Pancreas (tissue), 10 donors: ENCODE measurements around the gene LRP1B. TPM values are rescaled to one million over a fixed set of nuclear protein-coding genes. Genes with fewer than 3 reads are reported as not detected.

Source experiments
- ATAC-seq, 4 donors: fragments of 200-7000 bp; cut with Tn5 transposase; one replicate each; pipeline versions ENCODE4 v1.8.0 to v1.9.1; 2020; ENCODE audit warnings: mild to moderate bottlenecking in 4 of 4, moderate library complexity in 4 of 4
- DNase-seq, 6 donors: peaks; one replicate each; pipeline ENCODE4 v3.0.0-alpha.2; 2020
- FAIRE-seq: peaks from 2 replicates; lab custom pipeline; 2012; peaks lifted over from hg19 to GRCh38; lab: Jason Lieb, UNC
- H3K27ac ChIP-seq, 4 donors: fragments of 200-600 bp; sonication (generic); 1 replicate in 3 of 4; 2 replicates in 1 of 4; pipeline versions ENCODE4 v1.5.0 to v1.8.0; 2020
- H3K27me3 ChIP-seq, 4 donors: fragments of 200-600 bp; one replicate each; pipeline ENCODE4 v1.8.0; 2021
- H3K36me3 ChIP-seq, 3 donors: fragments of 200-600 bp; sonication (generic) in 1 of 3; one replicate each; pipeline versions ENCODE4 v1.5.0 to v1.8.0; 2020 to 2021
- H3K4me1 ChIP-seq, 3 donors: fragments of 200-600 bp; one replicate each; pipeline ENCODE4 v1.8.0; 2021
- H3K4me3 ChIP-seq, 4 donors: fragments of 200-600 bp; sonication (generic) in 2 of 4; one replicate each; pipeline versions ENCODE4 v1.5.0 to v1.8.0; 2020 to 2021
- H3K9me3 ChIP-seq, 4 donors: fragments of 200-600 bp; one replicate each; pipeline ENCODE4 v1.8.0; 2021
- WGBS, 2 donors: extraction: QIAGEN DNeasy Blood & Tissue Kit; methylation state at CpG; one replicate each; pipeline ENCODE4 v1.1.7; 2013; 5-methylcytosine and 5-hydroxymethylcytosine counted together
- intact Hi-C, 3 donors: fragments of 100-400 bp; cut with DNase I; formaldehyde crosslinking; loops; one replicate each; pipeline versions ENCODE4 v1.11.1 to v1.14.2; 2022
- polyA plus RNA-seq, 2 donors: library from polyadenylated mRNA; stranded (reverse); fragments of 200-250 nt; gene quantifications; one replicate each; pipeline ENCODE4 v1.2.3, GENCODE V29; 2013
- total RNA-seq, 6 donors: library from RNA; stranded (reverse); fragmentation: NEBNext Ultra II Directional in 4 of 6; extraction: Animal tissue kit (Norgen Biotek cat#: 25700) in 4 of 6; gene quantifications; one replicate each; pipeline versions ENCODE4 v1.2.1 to v1.2.4, GENCODE V29; 2021 to 2023
- TF ChIP-seq, protein P1 (sequence below), 4 donors: fragments of 200-600 bp; sonication (generic) in 3 of 4; IDR thresholded peaks; one replicate each; pipeline versions ENCODE4 v1.5.0 to v1.8.0; 2021; ENCODE audit warnings: antibody characterized with exemption in 4 of 4
- donor health status: healthy with polysubstance abuse.
- donor health status: DM: no; HTN: no; CAD: no; lungs with moderate emphysema.
- donor health status: DM: no; HTN: no; CAD: no.
- donor health status: control.
- donor health status: control.
- donor health status: Bipolar disorder and iron deficiency.
- donor health status: DM: yes; HTN: yes; CAD: no.
- donor health status: DM: no; HTN: no; CAD: no.
- donor health status: DM: no; HTN: no; CAD: no.
- donor health status: DM: yes; HTN: yes; CAD: no.

The LRP1B gene
- total and polyA plus RNA-seq, 8 donors, result 0.06 to 0.55 (median 0.25) TPM

DNA sequence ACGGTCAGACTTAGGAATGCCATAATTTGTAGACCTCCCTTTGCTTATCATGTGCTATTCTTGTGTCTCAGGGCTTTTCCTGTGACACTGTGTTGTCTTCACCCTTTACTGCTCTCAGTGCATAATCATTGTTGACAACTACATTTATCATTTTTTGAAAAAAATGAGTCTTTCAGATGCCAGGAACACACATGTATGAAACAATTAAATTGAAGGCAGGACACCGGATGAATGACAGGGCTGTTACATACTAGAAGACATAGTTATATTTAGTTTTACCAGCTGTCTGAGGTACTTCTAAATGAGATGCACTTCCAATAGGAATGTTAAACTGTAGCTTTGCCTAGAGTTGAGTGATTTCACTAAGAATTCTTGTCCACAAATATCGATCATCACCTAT lies 243.5 kb downstream of the LRP1B start:
- FAIRE-seq, result no peak
- intact Hi-C loops, result no loop called here
- 80 to 84% methylated on average over 3 of the region's 3 CpGs for WGBS, 2 donors
- Histone ChIP-seq H3K9me3 (no peaks in the 10 kb centered on the region), H3K4me3 (no peak overlapping the region), H3K36me3 (no peaks in the 10 kb centered on the region), H3K27ac (no peak overlapping the region), H3K4me1 (no peaks in the 10 kb centered on the region), H3K27me3 (no peaks in the 10 kb centered on the region)
- TF ChIP-seq, protein P1, sequence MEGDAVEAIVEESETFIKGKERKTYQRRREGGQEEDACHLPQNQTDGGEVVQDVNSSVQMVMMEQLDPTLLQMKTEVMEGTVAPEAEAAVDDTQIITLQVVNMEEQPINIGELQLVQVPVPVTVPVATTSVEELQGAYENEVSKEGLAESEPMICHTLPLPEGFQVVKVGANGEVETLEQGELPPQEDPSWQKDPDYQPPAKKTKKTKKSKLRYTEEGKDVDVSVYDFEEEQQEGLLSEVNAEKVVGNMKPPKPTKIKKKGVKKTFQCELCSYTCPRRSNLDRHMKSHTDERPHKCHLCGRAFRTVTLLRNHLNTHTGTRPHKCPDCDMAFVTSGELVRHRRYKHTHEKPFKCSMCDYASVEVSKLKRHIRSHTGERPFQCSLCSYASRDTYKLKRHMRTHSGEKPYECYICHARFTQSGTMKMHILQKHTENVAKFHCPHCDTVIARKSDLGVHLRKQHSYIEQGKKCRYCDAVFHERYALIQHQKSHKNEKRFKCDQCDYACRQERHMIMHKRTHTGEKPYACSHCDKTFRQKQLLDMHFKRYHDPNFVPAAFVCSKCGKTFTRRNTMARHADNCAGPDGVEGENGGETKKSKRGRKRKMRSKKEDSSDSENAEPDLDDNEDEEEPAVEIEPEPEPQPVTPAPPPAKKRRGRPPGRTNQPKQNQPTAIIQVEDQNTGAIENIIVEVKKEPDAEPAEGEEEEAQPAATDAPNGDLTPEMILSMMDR (IDR thresholded peaks at IDR 0.05), result no peak
- ATAC-seq, result no peak
- DNase-seq, result no peak

DNA sequence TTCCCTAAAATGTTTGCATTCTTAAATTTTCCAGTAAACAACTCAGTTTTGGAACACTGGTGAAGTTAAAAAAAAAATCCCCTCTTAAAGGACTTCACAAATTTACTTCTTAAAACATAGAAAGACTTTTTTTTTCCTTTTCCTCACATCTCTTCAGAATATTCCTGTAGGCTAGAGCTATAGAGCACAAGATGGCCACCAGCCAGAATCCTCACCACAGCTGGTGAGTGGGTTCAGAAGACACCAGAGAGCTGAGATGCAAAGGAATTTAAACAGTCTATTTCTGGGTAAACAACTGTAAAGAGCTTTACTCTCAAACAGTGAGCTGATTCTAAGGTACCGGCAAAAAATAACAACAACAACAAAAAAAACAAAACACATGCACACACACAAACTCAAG lies 252.8 kb downstream of the LRP1B start:
- H3K4me1 ChIP-seq, result no peaks in the 10 kb centered on the region
- no peak overlapping the region for H3K4me3 ChIP-seq
- H3K9me3 ChIP-seq, result no peaks in the 10 kb centered on the region
- H3K36me3 ChIP-seq, result no peaks in the 10 kb centered on the region
- H3K27ac ChIP-seq, result no peak overlapping the region
- 92 to 97% methylated on average over 1 of the region's 1 CpG for WGBS, 2 donors
- intact Hi-C loops, result no loop called here
- FAIRE-seq (no peak), ATAC-seq (no peak), DNase-seq (no peak)
- no peaks in the 10 kb centered on the region for H3K27me3 ChIP-seq
- TF ChIP-seq, protein P1 (IDR thresholded peaks at IDR 0.05), result no peak

DNA sequence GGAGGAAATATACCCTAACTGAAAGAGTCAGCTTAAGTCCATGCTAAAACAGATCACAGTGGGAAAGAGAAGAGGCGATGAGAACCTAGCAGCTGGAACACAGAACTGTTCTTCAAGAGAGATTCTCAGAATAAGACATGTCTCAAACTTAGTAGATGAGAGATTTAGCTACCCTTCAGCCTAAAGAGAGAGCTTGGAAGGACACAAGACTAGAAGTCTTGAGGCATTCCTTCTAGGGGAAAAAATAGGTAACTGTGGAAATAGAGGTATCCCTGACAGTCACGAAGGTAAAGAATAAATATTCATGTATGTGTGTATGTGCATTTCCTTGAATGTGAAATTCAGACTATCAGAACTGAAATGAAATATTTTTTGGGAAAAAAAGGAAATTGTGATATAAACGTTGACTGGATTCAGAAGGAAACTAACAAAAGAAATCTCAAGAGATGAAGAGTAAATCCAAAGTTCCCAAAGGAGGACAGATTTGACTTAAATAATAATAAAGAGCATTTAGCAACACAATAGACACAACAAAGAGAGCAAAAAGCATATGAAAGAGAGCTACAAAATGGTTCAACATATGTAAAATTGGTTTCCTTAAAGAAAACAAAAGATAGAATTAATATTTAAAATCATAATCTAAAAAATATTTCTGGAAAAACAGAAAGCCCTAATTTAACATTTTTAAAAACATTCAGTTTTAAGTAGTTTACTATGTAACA lies 258.7 kb downstream of the LRP1B start:
- 48 to 53% methylated on average over 3 of the region's 3 CpGs for WGBS, 2 donors
- ATAC-seq (no peak), DNase-seq (no peak), FAIRE-seq (no peak)
- H3K4me1 ChIP-seq, result no peaks in the 10 kb centered on the region
- TF ChIP-seq, protein P1 (IDR thresholded peaks at IDR 0.05), result no peak
- no peaks in the 10 kb centered on the region for H3K36me3 ChIP-seq
- H3K4me3 ChIP-seq, result no peak overlapping the region
- intact Hi-C loops, result no loop called here
- H3K9me3 ChIP-seq, result no peaks in the 10 kb centered on the region
- H3K27me3 ChIP-seq, result no peaks in the 10 kb centered on the region
- H3K27ac ChIP-seq, result no peak overlapping the region

DNA sequence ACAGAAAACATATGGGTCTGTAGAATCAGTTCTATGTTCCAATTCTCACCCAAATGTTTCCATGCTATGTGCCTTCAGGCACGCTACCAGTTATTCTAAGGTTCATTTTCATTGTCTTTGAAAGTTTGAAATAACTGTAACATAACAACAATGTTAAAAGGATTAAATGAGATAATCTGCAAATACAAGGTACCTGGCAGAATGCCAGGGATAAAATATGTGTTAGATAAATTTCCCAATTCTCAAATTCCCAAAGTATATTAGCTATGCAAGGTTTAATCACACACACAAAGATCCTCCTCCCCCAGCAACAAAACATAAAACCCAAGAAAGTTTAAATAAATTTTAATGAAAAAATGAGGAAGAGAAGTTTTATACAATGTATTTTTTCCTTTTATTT lies 261.2 kb downstream of the LRP1B start:
- no peaks in the 10 kb centered on the region for H3K36me3 ChIP-seq
- no peaks in the 10 kb centered on the region for H3K27me3 ChIP-seq
- H3K9me3 ChIP-seq, result no peaks in the 10 kb centered on the region
- H3K27ac ChIP-seq, result no peak overlapping the region
- no peak for FAIRE-seq
- intact Hi-C loops, result no loop called here
- no peak overlapping the region for H3K4me3 ChIP-seq
- TF ChIP-seq, protein P1 (IDR thresholded peaks at IDR 0.05), result no peak
- WGBS, 2 donors, result 95% methylated on average over 1 of the region's 1 CpG
- ATAC-seq, result no peak
- no peaks in the 10 kb centered on the region for H3K4me1 ChIP-seq
- DNase-seq, result no peak

DNA sequence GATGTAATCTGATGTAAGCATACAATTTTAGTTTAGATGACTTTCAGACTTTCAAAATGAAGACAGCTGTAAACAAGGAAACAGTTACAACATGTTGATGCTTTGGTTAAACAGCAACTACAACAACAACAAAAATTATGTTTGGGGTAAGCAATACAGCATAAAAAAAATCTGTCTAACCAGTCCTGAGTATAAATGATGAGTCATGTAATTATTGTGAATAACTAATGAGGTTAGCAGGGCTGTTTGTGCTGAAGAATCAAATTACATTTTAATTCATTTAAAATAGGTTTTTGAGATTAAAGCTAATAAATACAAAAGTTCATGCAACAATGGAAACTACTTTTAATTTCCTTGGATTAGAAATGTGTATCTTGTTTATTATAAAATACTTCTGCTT lies 266.9 kb downstream of the LRP1B start:
- H3K27me3 ChIP-seq, result no peaks in the 10 kb centered on the region
- TF ChIP-seq, protein P1 (IDR thresholded peaks at IDR 0.05), result no peak
- no peaks in the 10 kb centered on the region for H3K36me3 ChIP-seq
- FAIRE-seq (no peak), DNase-seq (no peak), ATAC-seq (no peak)
- no peaks in the 10 kb centered on the region for H3K9me3 ChIP-seq
- H3K4me3 ChIP-seq, result no peak overlapping the region
- intact Hi-C loops, result no loop called here
- H3K27ac ChIP-seq, result no peak overlapping the region
- H3K4me1 ChIP-seq, result no peaks in the 10 kb centered on the region
